ENCODE results near the gene JARID2.

- TF ChIP-seq CTCF (IDR thresholded peaks at IDR 0.05) = no peak
- no peak for TF ChIP-seq POLR2AphosphoS5 (IDR thresholded peaks at IDR 0.05)
These were observed 30.4 kb downstream of the JARID2 start for GRCh38 chr6:15276036-15276985.

Measured in breast epithelium (tissue), 3 donors.